Neuronal stem cell (in vitro differentiated cells): ENCODE measurements around the gene ANO7.
A peak's percentile ranks its signal among the peaks of the same experiment; 100 is the strongest.

Experiments used
- DNase-seq: peaks from one replicate; pipeline ENCODE4 v3.0.0-alpha.2; 2013; ENCODE audit warnings: low spot score
- H2AFZ ChIP-seq: one replicate; pipeline ENCODE4 v1.6.1; 2013; ENCODE audit warnings: mild to moderate bottlenecking, low read length, inconsistent platforms
- H2AK5ac ChIP-seq: 2 replicates; pipeline ENCODE4 v1.6.1; 2013; ENCODE audit warnings: low read depth, mild to moderate bottlenecking, inconsistent platforms, low read length, moderate library complexity, mixed read lengths
- H2BK120ac ChIP-seq: 2 replicates; pipeline ENCODE4 v1.6.1; 2013; ENCODE audit warnings: low read depth, mild to moderate bottlenecking, inconsistent platforms, low read length, moderate library complexity, mixed read lengths
- H2BK12ac ChIP-seq: one replicate; pipeline ENCODE4 v1.6.1; 2013; ENCODE audit warnings: low read length, inconsistent platforms
- H2BK15ac ChIP-seq: 2 replicates; pipeline ENCODE4 v1.6.1; 2013; ENCODE audit warnings: mild to moderate bottlenecking, low read length, inconsistent platforms, mixed read lengths
- H2BK5ac ChIP-seq: one replicate; pipeline ENCODE4 v1.6.1; 2013; ENCODE audit warnings: inconsistent platforms, mild to moderate bottlenecking, low read length, moderate library complexity
- H3K14ac ChIP-seq: one replicate; pipeline ENCODE4 v1.6.1; 2013; ENCODE audit warnings: low read length, inconsistent platforms
- H3K18ac ChIP-seq: 2 replicates; pipeline ENCODE4 v1.6.1; 2013; ENCODE audit warnings: low read length, inconsistent platforms
- H3K23ac ChIP-seq: 2 replicates; pipeline ENCODE4 v1.6.1; 2013; ENCODE audit warnings: low read depth, mild to moderate bottlenecking, mixed read lengths, low read length, inconsistent platforms; ENCODE audit not compliant: poor library complexity
- H3K27ac ChIP-seq: replicated peaks from 3 replicates; pipeline ENCODE4 v1.5.1; 2013; ENCODE audit warnings: low read length, inconsistent platforms
- H3K27me3 ChIP-seq, 3 experiments: 2 replicates each; pipeline ENCODE4 v1.6.1; 2013; ENCODE audit warnings: low read length in 3 of 3, mild to moderate bottlenecking in 2 of 3, inconsistent platforms in 1 of 3, low read depth in 1 of 3, mixed read lengths in 1 of 3, moderate library complexity in 1 of 3; ENCODE audit not compliant: control insufficient read depth in 3 of 3, insufficient read depth in 3 of 3
- H3K36me3 ChIP-seq, 2 donors: replicated peaks in 1 of 2; 2 replicates each; pipeline ENCODE4 v1.6.1; 2013; ENCODE audit warnings: low read length in 2 of 2; ENCODE audit not compliant: control insufficient read depth in 2 of 2, insufficient read depth in 2 of 2
- H3K4ac ChIP-seq: 2 replicates; pipeline ENCODE4 v1.6.1; 2013; ENCODE audit warnings: inconsistent platforms, mild to moderate bottlenecking, low read length, moderate library complexity
- H3K4me1 ChIP-seq, 2 donors: 1 replicate in 1 of 2; 2 replicates in 1 of 2; pipeline ENCODE4 v1.6.1; 2013; ENCODE audit warnings: low read length in 2 of 2, low read depth in 1 of 2; ENCODE audit not compliant: control insufficient read depth in 2 of 2, insufficient read depth in 1 of 2
- H3K4me2 ChIP-seq: one replicate; pipeline ENCODE4 v1.6.1; 2013; ENCODE audit warnings: mild to moderate bottlenecking, low read length, inconsistent platforms; ENCODE audit not compliant: insufficient read depth, poor library complexity, severe bottlenecking
- H3K4me3 ChIP-seq, 2 donors: 2 replicates each; pipeline ENCODE4 v1.5.1; 2013; ENCODE audit warnings: low read length in 2 of 2, mild to moderate bottlenecking in 2 of 2, inconsistent platforms in 1 of 2, moderate library complexity in 1 of 2
- H3K79me1 ChIP-seq: one replicate; pipeline ENCODE4 v1.6.1; 2013; ENCODE audit warnings: low read depth, mild to moderate bottlenecking, inconsistent platforms, low read length, moderate library complexity
- H3K9ac ChIP-seq: one replicate; pipeline ENCODE4 v1.6.1; 2013; ENCODE audit warnings: mild to moderate bottlenecking, low read depth, low read length, inconsistent platforms; ENCODE audit not compliant: poor library complexity
- H3K9me3 ChIP-seq, 2 donors: replicated peaks in 1 of 2; 2 replicates each; pipeline versions ENCODE3 to v1.6.1; 2013; ENCODE audit warnings: low read length in 2 of 2, mild to moderate bottlenecking in 2 of 2, inconsistent platforms in 1 of 2, low read depth in 1 of 2, mixed read lengths in 1 of 2, moderate library complexity in 1 of 2; ENCODE audit not compliant: control insufficient read depth in 2 of 2, insufficient read depth in 1 of 2
- H4K8ac ChIP-seq: one replicate; pipeline ENCODE4 v1.6.1; 2013; ENCODE audit warnings: low read depth, mild to moderate bottlenecking, inconsistent platforms, low read length, moderate library complexity
- H4K91ac ChIP-seq: one replicate; pipeline ENCODE4 v1.6.1; 2013; ENCODE audit warnings: low read length, low read depth, mild to moderate bottlenecking, inconsistent platforms; ENCODE audit not compliant: poor library complexity
- WGBS, 2 donors: extraction: QIAGEN DNeasy Blood & Tissue Kit; methylation state at CpG; one replicate each; pipeline ENCODE4 v1.1.7; 2013; ENCODE audit warnings: missing lambda C conversion rate in 2 of 2, mixed read lengths in 1 of 2; ENCODE audit not compliant: insufficient read length in 2 of 2, insufficient replicate concordance in 1 of 2; ENCODE audit errors: extremely low coverage in 2 of 2; 5-methylcytosine and 5-hydroxymethylcytosine counted together

The ANO7 gene

DNA sequence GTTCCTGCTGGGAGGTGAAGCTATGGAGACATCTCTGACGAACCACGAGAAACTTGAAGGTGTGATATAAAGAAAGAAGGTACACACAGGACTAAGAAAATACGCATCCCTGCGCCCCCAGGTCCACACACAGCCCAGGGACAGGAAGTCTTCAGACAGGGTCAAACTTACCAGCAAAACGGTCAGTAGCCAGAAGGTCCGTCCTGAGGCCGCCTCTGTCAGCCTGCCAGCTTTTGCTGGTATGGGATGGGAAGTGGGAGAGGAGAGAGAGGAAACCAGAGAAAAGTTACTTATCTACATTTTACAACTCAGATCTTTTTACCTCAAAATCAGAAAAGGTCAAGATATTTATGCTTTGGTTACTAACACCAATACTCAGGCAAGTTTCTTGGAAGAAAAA, 79.8 kb downstream of the ANO7 start:
- no peak overlapping the region for H4K91ac ChIP-seq
- H3K9ac ChIP-seq: no peak overlapping the region

DNA sequence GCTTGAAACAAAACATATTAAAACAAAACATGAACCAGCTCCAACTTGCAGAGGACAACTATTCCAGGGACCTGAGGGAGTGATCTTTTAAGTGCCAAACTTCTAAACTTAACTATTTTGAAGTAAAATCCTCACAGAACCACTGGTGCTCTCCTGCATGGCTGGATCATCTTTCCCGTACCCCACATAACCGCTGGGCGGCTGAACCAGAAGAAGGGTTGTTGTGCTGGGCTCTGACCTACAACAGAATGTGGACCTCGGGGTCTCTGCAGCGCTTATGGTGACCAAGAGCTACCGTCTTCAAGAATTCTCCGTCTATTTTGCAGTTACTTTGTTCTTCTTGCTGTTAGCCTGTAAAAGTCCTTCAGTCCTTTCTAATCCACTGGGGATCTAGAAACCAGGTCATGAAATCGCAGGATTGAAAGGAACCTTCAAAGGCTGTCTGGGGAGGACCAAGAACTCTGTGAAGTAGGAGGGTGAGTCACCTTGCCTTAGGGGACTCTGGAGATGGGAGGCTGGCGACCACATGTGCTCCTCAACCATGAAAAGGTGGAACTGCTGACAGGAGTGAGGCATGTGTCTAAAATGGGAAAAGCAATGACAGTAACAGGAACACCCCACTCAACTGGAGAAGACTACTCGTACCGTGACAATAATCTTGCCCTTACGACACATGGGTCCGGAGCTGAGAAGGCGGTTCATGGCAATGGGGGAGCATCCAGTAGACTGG, 80.4 kb downstream of the ANO7 start:
- Histone ChIP-seq H2AFZ (no peak overlapping the region), H3K9ac (no peak overlapping the region), H4K8ac (no peak overlapping the region), H2BK5ac (no peak overlapping the region), H3K23ac (no peak overlapping the region), H3K4me3 (no peak overlapping the region), H3K14ac (no peak overlapping the region), H2BK15ac (no peak overlapping the region), H3K27me3 (no peaks in the 10 kb centered on the region), H3K4ac (no peak overlapping the region), H2BK12ac (no peak overlapping the region), H3K4me1 (peaks cover 1 to 7% of the 10 kb centered on the region in 2 donors), H3K4me2 (no peak overlapping the region), H3K27ac (no peak overlapping the region), H3K79me1 (peaks cover 3% of the 10 kb centered on the region), H4K91ac (no peak overlapping the region), H2BK120ac (no peak overlapping the region), H3K9me3 (no peaks in the 10 kb centered on the region), H2AK5ac (no peak overlapping the region), H3K18ac (no peak overlapping the region), H3K36me3 (peaks cover 9 to 52% of the 10 kb centered on the region in 2 donors)
- WGBS, 2 donors: no CpG with 5 or more reads among the region's 14 CpGs
- DNase-seq: no peak

More for the DNA sequence above, 79.8 kb downstream of the ANO7 start:
- no peak overlapping the region for H2BK15ac ChIP-seq
- H3K4me2 ChIP-seq: no peak overlapping the region
- peaks cover 1 to 7% of the 10 kb centered on the region in 2 donors for H3K4me1 ChIP-seq
- H2AFZ ChIP-seq: no peak overlapping the region
- H2BK12ac ChIP-seq: no peak overlapping the region
- H2BK5ac ChIP-seq: no peak overlapping the region
- H3K79me1 ChIP-seq: peaks cover 3% of the 10 kb centered on the region
- no peaks in the 10 kb centered on the region for H3K27me3 ChIP-seq
- H3K4me3 ChIP-seq: no peak overlapping the region
- no peak for DNase-seq
- no peak overlapping the region for H3K18ac ChIP-seq
- H3K27ac ChIP-seq: no peak overlapping the region
- no peak overlapping the region for H3K4ac ChIP-seq
- no peak overlapping the region for H2BK120ac ChIP-seq
- no peaks in the 10 kb centered on the region for H3K9me3 ChIP-seq
- H4K8ac ChIP-seq: no peak overlapping the region
- WGBS, 2 donors: no CpG with 5 or more reads among the region's 7 CpGs
- no peak overlapping the region for H2AK5ac ChIP-seq
- no peak overlapping the region for H3K23ac ChIP-seq
- H3K36me3 ChIP-seq: peaks cover 12 to 57% of the 10 kb centered on the region in 2 donors
- no peak overlapping the region for H3K14ac ChIP-seq

DNA sequence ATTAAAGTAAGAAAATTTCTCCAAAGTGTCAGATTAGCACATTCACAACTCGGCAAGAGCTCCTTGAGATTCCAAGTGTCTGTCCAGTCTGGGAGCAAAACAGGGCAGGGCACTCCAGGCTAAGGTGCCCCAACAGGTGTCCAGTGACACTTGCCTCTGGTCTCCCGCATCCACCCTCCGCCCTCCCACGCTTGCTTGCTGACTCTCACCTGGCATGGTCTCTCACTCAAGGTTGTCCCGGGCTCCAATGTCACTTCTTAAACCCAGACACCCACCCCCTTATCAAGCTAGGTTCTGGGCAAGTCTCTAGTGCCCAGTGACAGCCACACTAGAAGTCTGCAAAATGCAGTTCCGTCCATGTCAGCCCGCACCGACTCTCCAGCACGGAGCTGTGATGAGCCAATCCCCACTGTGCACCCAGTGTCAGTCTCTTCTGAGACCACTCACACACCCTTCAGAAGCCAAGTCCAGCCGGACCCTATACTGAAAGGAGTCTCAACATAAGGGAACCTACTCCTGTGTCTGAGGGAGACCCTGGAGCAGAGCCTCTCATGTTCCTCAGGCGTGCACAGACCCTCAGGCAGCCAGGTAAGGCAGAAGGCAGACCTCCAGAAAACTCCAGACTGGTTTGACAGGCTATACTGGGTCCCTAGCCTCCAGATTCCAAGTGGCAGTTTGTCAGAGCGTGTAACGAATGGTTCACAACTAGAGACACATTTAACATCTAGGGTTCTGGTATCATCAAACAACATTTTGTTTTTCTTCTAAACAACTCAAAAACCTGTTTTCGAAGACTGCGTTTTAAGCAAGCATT, 81.4 kb downstream of the ANO7 start:
- no peak overlapping the region for H2BK120ac ChIP-seq
- no peak overlapping the region for H2BK12ac ChIP-seq
- peaks cover 6% of the 10 kb centered on the region for H3K79me1 ChIP-seq
- WGBS, 2 donors: no CpG with 5 or more reads among the region's 15 CpGs
- H2AK5ac ChIP-seq: no peak overlapping the region
- H3K4me2 ChIP-seq: no peak overlapping the region
- no peaks in the 10 kb centered on the region for H3K9me3 ChIP-seq
- no peak overlapping the region for H4K8ac ChIP-seq
- no peak overlapping the region for H3K27ac ChIP-seq
- H3K4ac ChIP-seq: no peak overlapping the region
- no peak for DNase-seq
- no peak overlapping the region for H4K91ac ChIP-seq
- H3K4me3 ChIP-seq: no peak overlapping the region
- peaks cover 4 to 7% of the 10 kb centered on the region in 2 donors for H3K4me1 ChIP-seq
- no peak overlapping the region for H3K14ac ChIP-seq
- no peaks in the 10 kb centered on the region for H3K27me3 ChIP-seq
- H3K18ac ChIP-seq: no peak overlapping the region
- H2AFZ ChIP-seq: no peak overlapping the region
- no peak overlapping the region for H2BK5ac ChIP-seq
- H3K36me3 ChIP-seq: peaks cover 13 to 52% of the 10 kb centered on the region in 2 donors
- no peak overlapping the region for H3K23ac ChIP-seq
- no peak overlapping the region for H3K9ac ChIP-seq
- no peak overlapping the region for H2BK15ac ChIP-seq

DNA sequence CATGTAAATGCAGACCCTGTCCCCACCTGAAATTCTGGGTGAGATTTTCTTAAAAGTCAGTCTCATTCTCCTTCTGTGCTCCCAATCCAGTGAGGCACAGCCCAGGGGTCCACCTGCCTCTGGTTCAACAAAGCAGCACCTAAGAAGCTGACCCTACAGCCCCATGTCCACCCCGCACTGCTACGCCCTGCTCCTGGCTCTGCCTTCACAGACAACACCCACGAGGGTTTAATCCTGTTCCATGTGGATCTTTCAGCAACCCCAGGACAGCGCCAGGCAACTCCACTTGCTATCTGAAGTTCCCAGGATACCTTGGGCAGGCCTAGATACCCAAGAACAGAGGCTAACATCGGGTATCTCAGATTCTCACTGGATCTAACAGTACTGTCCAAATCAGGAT, 82.1 kb downstream of the ANO7 start:
- H3K4ac ChIP-seq: no peak overlapping the region
- H3K9me3 ChIP-seq: peaks cover 0 to 5% of the 10 kb centered on the region in 2 donors
- no peak overlapping the region for H2BK120ac ChIP-seq
- H3K79me1 ChIP-seq: peaks cover 6% of the 10 kb centered on the region
- H2BK15ac ChIP-seq: no peak overlapping the region
- H3K27ac ChIP-seq: no peak overlapping the region
- WGBS, 2 donors: no CpG with 5 or more reads among the region's 5 CpGs
- H3K18ac ChIP-seq: no peak overlapping the region
- H3K9ac ChIP-seq: no peak overlapping the region
- no peaks in the 10 kb centered on the region for H3K27me3 ChIP-seq
- no peak overlapping the region for H3K4me2 ChIP-seq
- no peak overlapping the region for H4K8ac ChIP-seq
- H4K91ac ChIP-seq: no peak overlapping the region
- no peak overlapping the region for H3K14ac ChIP-seq
- no peak overlapping the region for H3K4me3 ChIP-seq
- peak overlapping the region; percentile 53 for H3K23ac ChIP-seq
- no peak overlapping the region for H2BK12ac ChIP-seq
- no peak overlapping the region for H2AK5ac ChIP-seq
- H2BK5ac ChIP-seq: no peak overlapping the region
- H2AFZ ChIP-seq: no peak overlapping the region
- H3K4me1 ChIP-seq: peaks cover 4 to 7% of the 10 kb centered on the region in 2 donors
- peaks cover 10 to 49% of the 10 kb centered on the region in 2 donors for H3K36me3 ChIP-seq
- no peak for DNase-seq
